ENCODE results near the gene CSHL1. TPM values are rescaled to one million over a fixed set of nuclear protein-coding genes. Genes with fewer than 3 reads are reported as not detected.
"Not testable (repeated sequence)": the region's sequence is repeated elsewhere in the genome, so short reads cannot be mapped to it uniquely, and the experiment has no call there.

CSHL1 gene
- total RNA-seq, 1 experiment from 2014 or later = not detected

DNA sequence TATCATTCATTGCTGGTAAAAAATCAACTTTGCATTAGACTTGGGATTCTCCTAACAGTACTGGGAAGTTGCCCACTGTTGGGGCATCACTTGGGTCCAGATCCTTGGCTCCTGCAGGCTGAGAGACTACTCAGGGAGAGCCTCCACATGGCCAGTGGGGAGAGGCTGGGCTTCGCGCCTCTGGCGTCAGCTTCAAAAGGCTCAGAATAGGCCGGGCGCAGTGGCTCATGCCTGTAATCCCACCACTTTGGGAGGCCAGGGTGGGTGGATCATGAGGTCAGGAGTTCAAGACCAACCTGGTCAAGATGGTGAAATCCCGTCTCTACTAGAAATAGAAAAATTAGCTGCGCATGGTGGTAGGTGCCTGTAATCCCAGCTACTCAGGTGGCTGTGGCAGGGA, 3.4 kb upstream of the CSHL1 start:
- Histone ChIP-seq H3K27me3 (ENCODE audit: insufficient read depth, low read depth) (peaks cover 23% of the 10 kb centered on the region; the same call in 1 of the 2 replicates), H2AFZ (no peak overlapping the region), H3K36me3 (ENCODE audit: low read depth) (no peaks in the 10 kb centered on the region), H3K9me2 (ENCODE audit: insufficient read depth) (no peaks in the 10 kb centered on the region), H4K20me1 (ENCODE audit: insufficient read depth) (no peaks in the 10 kb centered on the region), H3K9me3 (ENCODE audit: insufficient read depth, low read depth) (no peaks in the 10 kb centered on the region), H3F3A (ENCODE audit: insufficient read depth, low read depth) (no peaks in the 10 kb centered on the region), H3K27ac (no peak overlapping the region), H3K4me3 (no peak overlapping the region), H3K4me2 (no peak overlapping the region), H3K4me1 (replicated peaks; ENCODE audit: insufficient read depth) (no peaks in the 10 kb centered on the region), H3K79me2 (ENCODE audit: low read depth) (no peaks in the 10 kb centered on the region)
- POLR2A ChIA-PET (ENCODE audit: unreplicated experiment) = no interaction called here
- TF ChIP-seq EZH2 (IDR thresholded peaks at IDR 0.05; ENCODE audit: low read depth) = no peak
- TF ChIP-seq, protein P1, sequence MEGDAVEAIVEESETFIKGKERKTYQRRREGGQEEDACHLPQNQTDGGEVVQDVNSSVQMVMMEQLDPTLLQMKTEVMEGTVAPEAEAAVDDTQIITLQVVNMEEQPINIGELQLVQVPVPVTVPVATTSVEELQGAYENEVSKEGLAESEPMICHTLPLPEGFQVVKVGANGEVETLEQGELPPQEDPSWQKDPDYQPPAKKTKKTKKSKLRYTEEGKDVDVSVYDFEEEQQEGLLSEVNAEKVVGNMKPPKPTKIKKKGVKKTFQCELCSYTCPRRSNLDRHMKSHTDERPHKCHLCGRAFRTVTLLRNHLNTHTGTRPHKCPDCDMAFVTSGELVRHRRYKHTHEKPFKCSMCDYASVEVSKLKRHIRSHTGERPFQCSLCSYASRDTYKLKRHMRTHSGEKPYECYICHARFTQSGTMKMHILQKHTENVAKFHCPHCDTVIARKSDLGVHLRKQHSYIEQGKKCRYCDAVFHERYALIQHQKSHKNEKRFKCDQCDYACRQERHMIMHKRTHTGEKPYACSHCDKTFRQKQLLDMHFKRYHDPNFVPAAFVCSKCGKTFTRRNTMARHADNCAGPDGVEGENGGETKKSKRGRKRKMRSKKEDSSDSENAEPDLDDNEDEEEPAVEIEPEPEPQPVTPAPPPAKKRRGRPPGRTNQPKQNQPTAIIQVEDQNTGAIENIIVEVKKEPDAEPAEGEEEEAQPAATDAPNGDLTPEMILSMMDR (conservative IDR thresholded peaks at IDR 0.05) = no peak
- CTCF ChIA-PET = no interaction called here
- DNase-seq = no peak
- BruUV-seq (replicated peaks) = no TSS peak
- intact Hi-C loops (cut with micrococcal nuclease; ENCODE audit: unreplicated experiment) = loop anchor here (10.0 kb wide), 1 partner anchor 500 kb away; no protein-coding TSS in a partner anchor

GRCh38 chr17:63911657-63912100, 621 bp upstream of the CSHL1 start:
- Histone ChIP-seq H3K27ac (no peak overlapping the region), H3K9me2 (ENCODE audit: insufficient read depth) (no peaks in the 10 kb centered on the region), H3F3A (ENCODE audit: insufficient read depth, low read depth) (no peaks in the 10 kb centered on the region), H3K4me1 (replicated peaks; ENCODE audit: insufficient read depth) (no peaks in the 10 kb centered on the region), H3K27me3 (ENCODE audit: insufficient read depth, low read depth) (peaks cover 28% of the 10 kb centered on the region; the same call in 1 of the 2 replicates), H2AFZ (no peak overlapping the region), H3K36me3 (ENCODE audit: low read depth) (no peaks in the 10 kb centered on the region), H4K20me1 (ENCODE audit: insufficient read depth) (no peaks in the 10 kb centered on the region), H3K4me2 (no peak overlapping the region), H3K4me3 (no peak overlapping the region), H3K79me2 (ENCODE audit: low read depth) (no peaks in the 10 kb centered on the region), H3K9me3 (ENCODE audit: insufficient read depth, low read depth) (no peaks in the 10 kb centered on the region)
- TF ChIP-seq, protein P1 (conservative IDR thresholded peaks at IDR 0.05) = peak; percentile 75
- TF ChIP-seq EZH2 (IDR thresholded peaks at IDR 0.05; ENCODE audit: low read depth) = no peak
- ChIA-PET POLR2A (ENCODE audit: unreplicated experiment) (no interaction called here), CTCF (interaction anchor here (0.6 to 1.6 kb wide), 5 partner anchors 81 to 402 kb away, joined by 3 to 7 read pairs (median 4); no protein-coding TSS in a partner anchor)
- BruUV-seq (replicated peaks) = no TSS peak
- DNase-seq = peak in 1 of 2 experiments; percentile 52
- intact Hi-C loops (cut with micrococcal nuclease; ENCODE audit: unreplicated experiment) = loop anchor here (10.0 kb wide), 1 partner anchor 503 kb away; no protein-coding TSS in a partner anchor

DNA sequence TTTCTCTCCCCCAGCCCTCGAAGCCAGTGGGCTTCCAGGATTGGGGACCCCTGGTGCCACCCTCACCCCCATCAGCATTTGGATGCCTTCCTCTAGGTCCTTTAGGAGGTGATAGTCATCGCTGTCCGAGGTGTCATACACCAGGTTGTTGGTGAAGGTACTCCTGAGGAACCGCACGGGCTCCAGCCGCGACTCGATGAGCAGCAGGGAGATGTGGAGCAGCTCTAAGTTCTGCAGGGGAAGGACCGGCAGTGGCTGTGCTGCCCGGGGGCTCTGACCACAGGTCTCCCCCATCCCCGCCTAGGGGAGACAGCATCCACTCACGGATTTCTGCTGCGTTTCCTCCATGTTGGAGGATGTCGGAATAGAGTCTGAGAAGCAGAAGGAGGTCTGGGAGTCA, 962 bp downstream of the CSHL1 start:
- Histone ChIP-seq H3F3A (ENCODE audit: insufficient read depth, low read depth) (no peaks in the 10 kb centered on the region), H3K36me3 (ENCODE audit: low read depth) (no peaks in the 10 kb centered on the region), H3K4me2 (no peak overlapping the region), H2AFZ (no peak overlapping the region), H3K79me2 (ENCODE audit: low read depth) (no peaks in the 10 kb centered on the region), H3K4me3 (no peak overlapping the region), H3K27me3 (ENCODE audit: insufficient read depth, low read depth) (peaks cover 15% of the 10 kb centered on the region; the same call in 1 of the 2 replicates), H3K4me1 (replicated peaks; ENCODE audit: insufficient read depth) (0 out of 2 replicates have a peak, but pooled peaks cover 4% of the 10 kb centered on the region), H4K20me1 (ENCODE audit: insufficient read depth) (no peaks in the 10 kb centered on the region), H3K9me2 (ENCODE audit: insufficient read depth) (no peaks in the 10 kb centered on the region), H3K27ac (no peak overlapping the region), H3K9me3 (ENCODE audit: insufficient read depth, low read depth) (no peaks in the 10 kb centered on the region)
- BruUV-seq (replicated peaks) = no TSS peak
- TF ChIP-seq EZH2 (IDR thresholded peaks at IDR 0.05; ENCODE audit: low read depth) = no peak
- TF ChIP-seq, protein P1 (conservative IDR thresholded peaks at IDR 0.05) = no peak
- CTCF ChIA-PET = no interaction called here
- POLR2A ChIA-PET (ENCODE audit: unreplicated experiment) = no interaction called here
- intact Hi-C loops (cut with micrococcal nuclease; ENCODE audit: unreplicated experiment) = loop anchor here (10.0 kb wide), 1 partner anchor 505 kb away; no protein-coding TSS in a partner anchor
- DNase-seq = no peak

- H3K36me3 ChIP-seq (ENCODE audit: low read depth); H3K9me2 ChIP-seq (ENCODE audit: insufficient read depth); H4K20me1 ChIP-seq (ENCODE audit: insufficient read depth); H3K4me3 ChIP-seq; H3K9me3 ChIP-seq (ENCODE audit: insufficient read depth, low read depth); CTCF ChIA-PET; H3K4me2 ChIP-seq; intact Hi-C loops (cut with micrococcal nuclease; ENCODE audit: unreplicated experiment); POLR2A ChIA-PET (ENCODE audit: unreplicated experiment); H3K79me2 ChIP-seq (ENCODE audit: low read depth); H3F3A ChIP-seq (ENCODE audit: insufficient read depth, low read depth); H3K4me1 ChIP-seq (replicated peaks; ENCODE audit: insufficient read depth); DNase-seq; BruUV-seq (replicated peaks); H3K27ac ChIP-seq; H2AFZ ChIP-seq: not testable (repeated sequence)
- peaks cover 15% of the 10 kb centered on the region; the same call in 1 of the 2 replicates for H3K27me3 ChIP-seq (ENCODE audit: insufficient read depth, low read depth)
These were observed 1.5 kb downstream of the CSHL1 start for GRCh38 chr17:63909586-63909985.
